Effector CD4-positive, alpha-beta T cell (primary cell): Measurements from ENCODE around the gene DNAJB6.

Experiments
- DNase-seq: peaks from one replicate; pipeline ENCODE4 v3.0.0-alpha.2; 2020

DNAJB6 gene

DNA sequence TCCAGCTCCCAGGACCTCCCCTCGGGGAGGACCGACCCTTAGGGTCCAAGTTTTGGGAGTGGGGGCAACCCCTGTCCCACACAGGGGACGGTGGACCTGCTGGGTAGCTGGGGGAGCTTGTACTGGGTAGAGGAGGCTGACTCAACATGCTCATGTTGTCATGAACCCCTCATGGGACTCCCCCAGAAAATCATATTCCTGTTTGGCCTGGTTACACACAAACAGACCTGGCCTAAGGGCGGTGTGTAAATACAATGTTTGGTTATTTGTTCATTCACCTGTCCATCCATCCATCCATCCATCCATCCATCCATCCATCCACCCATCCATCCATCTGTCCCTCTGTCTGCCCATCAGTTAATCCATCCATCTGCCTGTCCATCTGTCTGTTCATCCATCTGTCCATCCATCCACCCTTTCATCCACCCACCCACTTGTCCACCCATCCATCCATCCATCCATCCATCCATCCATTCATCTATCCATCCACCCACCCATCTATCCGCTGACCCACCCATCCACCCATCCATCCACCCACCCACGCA lies 92.9 kb downstream of the DNAJB6 start:
- DNase-seq, result no peak

DNA sequence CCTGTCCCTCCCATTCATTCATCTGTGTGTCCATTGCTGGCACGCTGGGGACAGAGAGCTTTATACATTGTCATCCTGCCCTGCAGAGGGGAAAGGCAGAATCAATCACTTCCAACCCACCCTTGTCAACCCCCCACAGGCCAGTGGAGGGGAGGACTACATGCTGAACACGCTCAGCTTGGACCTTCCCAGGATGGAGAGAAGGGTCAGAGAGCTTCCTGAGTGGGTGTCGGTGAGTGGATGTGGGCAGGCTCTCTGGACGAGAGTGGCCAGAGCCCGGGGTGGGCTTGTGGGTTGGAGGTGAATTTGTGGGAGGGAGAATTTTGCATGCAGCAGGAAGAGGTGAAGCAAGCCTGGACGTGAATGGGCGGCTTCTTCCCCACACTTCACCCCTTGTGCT lies 93.9 kb downstream of the DNAJB6 start:
- DNase-seq, result no peak

DNA sequence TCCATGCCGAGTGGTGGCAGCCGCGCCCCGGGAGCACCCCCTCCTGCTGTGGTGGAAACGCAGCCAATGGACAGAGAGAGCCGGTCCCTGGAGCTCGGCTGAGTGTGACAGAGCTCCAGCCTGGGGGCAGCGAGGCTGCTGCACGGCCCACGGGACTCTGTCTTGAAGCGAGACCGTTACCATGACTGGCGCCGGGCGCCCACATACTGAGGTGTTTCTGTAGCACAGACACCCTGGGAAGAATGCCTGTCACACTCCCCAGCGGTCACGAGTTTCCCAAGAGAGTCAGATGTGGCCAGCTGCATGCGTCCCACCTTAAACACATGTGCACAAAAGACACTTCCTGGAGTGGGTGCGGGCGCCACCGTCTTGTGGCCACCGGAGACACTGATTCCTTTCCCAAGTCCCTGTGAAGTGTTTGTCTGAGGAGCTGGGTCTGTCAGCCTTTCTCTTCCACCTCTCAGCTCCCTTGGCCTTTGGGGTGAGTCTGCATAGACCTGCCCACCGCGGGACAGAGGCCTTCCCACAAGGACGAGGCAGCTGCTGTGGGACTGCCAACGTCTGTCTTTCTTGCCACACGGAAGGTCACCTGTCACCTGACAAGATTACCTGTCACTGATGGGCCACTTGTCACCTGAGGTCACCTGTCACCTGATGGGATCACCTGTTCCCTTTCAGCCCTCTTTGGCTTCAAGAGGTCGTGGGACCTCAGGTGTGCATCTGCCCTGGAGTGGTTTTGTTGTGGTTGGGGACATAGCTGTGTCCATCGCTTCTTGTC lies 94.6 kb downstream of the DNAJB6 start:
- no peak for DNase-seq

DNA sequence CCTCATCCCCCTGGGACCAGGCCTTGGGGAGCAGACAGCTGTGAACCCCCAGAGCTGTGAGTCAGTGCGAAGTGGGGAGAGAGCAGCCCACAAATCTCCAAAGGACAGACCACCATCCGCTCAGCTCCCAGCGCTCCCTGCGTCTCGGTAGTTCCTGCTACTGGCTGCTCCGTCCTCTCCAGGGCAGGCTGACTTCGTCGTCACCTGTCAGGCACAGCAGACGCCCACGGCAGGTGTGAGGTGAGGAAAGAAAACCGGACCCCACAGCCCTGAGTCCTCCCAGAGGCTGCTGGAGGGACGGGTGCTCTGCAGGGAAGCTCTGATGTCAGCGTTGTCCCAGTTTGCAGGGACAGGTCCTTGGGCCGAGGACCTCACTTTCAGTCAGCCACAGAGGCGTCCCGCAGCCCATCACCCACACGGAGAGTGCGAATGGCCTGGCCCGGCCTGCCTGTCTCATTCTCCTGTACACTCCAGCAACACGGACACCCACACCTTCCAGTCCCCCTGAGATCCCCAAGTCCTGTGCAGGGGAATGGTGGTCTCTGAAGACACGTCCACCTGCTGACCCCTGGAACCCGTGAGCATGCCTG lies 95.2 kb downstream of the DNAJB6 start:
- DNase-seq, result no peak

DNA sequence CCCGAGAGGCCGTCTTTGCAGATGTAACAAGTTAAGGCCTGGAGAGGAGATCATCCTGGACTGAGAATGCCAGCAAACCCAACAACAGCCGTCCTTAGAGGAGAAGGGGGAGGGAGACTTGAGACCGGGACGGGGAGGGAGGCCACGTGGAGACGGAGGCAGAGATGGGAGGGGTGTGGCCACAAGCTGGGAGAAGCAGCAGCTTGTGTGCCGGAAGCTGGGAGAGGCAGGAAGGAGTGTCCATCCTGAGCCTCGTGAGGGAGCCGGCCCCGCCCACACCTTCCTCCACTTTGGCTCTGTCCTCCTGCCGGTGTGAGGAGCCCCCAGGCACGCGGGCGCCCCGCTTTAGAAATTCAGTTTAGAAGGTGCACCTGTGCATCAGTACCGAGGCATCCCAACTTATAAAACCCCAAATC lies 95.7 kb downstream of the DNAJB6 start:
- DNase-seq, result no peak

DNA sequence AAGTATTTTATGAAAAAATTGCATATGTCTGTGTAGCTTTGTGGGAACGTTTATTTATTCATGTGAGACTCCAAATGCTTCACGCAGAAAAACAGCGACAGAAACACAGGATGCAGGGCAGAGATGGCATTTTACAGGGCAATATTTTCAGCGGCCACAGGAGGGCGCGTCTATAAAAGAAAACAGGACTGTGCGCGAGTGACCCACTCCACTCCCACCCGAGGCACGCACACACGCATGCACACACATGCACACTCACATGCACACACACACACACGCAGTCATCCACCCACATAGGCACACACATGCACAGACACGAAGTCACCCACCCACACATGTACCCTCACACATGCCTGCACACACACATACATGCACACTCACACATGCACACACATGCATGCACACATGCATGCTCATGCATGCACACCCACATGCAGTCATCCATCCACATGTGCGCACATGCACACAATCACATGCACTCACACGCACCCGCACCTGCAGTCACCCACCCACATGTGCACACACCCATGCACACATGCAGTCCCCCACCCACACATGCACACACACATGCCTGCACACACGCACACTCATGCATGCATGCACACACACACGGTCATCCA lies 96.3 kb downstream of the DNAJB6 start:
- DNase-seq, result peak; percentile 41

DNA sequence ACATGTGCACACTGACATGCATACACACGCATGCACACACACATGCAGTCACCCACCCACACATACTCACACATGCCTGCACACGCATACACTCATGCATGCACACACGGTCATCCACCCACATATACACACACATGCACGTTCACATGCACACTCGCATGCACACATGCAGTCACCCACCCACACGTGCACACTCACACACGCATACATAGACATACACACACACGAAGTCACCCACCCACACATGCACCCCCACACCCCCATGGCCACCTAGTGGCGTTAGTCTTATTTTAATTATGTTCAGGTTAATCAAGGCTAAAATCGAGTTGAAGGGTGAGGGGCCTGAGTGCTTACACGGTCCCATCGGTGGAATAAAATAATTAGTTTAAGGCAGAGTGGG lies 96.8 kb downstream of the DNAJB6 start:
- DNase-seq, result no peak

DNA sequence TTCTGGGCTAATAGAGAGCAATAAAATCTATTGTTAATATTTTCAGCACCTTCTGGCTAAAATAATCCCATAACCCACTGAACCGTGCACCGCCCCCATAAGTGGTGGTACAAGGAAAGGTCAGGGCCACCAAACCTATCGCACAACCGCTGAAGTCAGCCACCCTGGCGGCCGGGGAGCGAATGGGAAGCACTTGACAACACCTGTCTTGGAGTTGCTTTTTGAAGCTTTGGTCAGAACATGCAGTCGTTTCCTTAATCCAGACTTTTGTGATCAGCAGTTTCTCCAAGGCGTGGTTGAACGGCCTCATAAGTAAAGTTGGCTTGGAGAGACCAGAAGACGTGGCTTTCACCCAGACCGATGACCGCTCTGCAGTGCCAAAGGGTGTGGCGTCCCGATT lies 97.4 kb downstream of the DNAJB6 start:
- DNase-seq, result no peak

DNA sequence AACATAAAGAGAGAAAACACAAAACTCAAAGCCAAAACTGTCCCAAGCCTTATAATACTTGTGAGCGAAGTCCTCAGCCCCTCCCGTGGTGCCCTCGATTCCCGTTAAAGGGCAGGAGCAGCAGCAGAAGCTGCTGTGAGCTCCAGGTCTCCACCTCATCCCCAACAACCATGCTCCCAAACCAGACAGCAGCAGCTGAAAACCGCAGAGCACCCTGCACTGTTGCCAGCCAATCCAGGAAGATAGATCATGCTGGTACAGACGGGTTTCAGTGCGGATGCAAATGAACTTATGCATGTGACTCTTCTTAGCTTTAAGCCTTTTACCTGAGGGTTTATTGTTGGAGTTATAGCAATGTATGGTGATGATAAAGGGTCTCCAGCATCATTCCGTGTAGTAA lies 97.9 kb downstream of the DNAJB6 start:
- DNase-seq, result no peak

DNA sequence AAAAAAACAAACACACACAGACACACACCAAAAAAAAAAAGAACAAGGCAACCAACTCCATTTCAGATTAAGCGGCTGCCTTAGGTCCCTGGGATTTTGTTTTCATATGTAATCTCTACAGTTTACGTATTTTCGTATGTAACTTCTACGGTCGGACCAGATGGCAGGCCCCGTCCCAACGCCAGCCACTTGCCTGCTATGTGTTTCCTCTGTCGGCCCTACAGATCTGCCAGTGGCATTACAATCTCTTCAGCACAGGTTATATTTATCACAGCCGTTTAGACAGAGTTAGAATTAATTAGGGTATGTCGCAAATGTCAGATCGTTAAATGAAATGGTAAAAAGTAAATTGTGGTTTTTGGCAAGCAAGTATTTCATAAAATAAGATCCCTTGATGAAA lies 99.3 kb downstream of the DNAJB6 start:
- no peak for DNase-seq

DNA sequence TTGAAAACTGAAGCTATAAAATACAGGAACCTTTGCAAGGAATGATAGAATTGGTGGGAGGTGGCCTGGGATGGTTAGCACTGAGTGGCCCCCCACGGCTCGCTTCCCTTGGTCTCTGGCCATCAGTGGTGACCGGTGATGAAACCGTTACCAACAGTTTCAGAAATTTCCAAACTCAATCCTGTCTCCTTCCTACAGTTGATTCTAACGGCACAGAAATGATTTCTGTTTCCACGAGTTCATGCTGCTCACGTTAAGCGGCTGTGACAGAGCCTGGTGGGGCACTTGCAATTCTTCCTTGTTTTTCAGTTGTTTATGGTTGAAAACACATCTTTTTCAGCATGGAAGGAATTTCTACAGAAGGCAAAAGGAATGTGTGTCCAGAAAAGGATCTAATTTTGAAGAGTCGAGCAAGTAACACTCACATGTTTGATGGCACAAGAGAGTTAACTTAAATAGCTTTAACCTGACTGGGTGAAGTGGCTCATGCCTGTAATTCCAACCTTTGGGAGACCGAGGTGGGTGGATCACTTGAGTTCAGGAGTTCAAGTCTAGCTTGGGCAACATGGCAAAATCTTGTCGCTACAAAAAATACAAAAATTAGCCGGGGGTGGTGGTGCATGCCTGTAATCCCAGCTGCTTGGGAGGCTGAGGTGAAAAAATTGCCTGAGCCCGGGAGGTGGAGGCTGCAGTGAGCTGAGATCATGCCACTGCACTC lies 100.1 kb downstream of the DNAJB6 start:
- DNase-seq, result no peak

DNA sequence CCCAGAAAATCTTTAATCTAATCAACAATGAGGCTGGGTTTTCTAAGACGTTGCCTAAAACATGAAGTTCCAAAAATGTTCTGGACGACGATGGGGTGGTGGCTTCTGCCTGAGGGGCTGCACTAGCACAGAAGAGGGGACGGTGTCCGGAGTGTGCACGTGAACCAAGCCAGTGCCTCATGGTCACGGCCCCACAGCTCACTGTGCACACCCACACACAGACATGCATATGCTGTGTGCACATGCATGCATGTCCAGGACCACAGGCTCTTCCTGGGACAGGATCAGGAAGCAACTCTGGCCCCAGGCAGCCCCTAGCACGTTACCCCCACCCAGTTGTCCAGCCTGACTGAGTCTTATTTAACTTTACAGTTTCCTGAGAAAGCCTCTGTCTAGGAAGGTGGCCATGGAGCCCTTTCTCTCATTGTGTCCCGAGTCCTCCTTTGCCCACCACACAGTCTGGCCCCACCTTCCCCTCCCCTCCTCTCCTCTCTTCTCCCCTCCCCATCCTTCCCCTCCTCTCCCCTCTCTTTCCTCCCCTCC lies 100.8 kb downstream of the DNAJB6 start:
- DNase-seq, result no peak

DNA sequence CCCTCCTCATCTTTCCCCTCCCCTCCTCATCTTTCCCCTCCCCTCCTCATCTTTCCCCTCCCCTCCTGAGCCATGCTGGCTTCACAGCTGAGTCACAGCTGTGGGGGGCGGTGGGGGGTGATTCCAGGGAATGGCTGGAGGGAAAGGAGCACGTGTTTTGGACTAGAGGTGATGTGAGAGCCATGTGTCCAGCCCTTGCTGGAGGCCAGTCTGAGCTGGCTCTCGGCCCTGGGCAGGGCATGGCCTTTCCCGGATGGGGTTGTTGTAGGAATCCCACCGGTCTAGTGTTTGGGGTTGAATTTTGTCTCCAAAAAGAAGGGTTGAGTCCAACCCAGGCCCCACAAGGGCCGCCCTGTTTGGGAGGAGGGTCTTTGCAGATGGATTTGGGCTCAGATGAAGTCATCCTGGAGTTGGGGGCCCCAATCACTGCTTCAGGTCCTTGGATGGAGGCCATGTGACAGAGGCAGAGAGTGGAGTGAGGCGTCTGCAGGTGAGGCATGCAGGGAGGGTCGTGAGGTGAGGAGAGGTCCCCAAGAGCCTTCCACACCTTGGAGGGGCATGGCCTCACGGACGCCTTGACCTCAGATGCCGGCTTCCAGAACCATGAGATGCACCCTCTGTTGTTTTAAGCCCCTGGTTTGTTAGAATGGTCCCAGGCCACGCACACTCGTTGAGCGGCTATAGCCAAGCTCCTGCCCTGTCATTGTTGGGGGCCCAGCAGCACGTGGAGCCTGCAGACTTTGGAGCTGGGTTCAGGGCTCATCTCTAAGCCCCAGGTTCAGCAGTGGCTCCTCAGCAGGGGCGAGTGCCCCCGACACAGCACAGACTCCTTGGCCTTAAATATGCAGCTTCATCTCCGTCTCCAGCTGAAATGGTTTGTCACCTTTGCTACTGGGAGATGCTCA lies 101.6 kb downstream of the DNAJB6 start:
- no peak for DNase-seq

DNA sequence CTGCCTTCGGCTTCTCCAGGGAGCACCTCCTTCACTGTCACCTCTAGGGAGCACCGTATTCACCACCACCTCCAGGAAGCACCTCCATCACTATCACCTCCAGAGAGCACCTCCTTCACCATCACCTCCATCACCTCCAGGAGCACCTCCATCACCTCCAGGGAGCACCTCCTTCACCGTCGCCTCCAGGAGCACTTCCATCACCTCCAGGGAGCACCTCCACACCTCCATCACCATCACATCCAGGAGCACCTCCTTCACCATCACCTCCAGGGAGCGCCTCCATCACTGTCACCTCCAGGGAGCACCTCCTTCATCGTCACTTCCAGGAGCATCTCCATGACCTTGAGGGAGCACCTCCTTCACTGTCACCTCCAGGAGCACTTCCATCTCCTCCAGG lies 102.3 kb downstream of the DNAJB6 start:
- no peak for DNase-seq

DNA sequence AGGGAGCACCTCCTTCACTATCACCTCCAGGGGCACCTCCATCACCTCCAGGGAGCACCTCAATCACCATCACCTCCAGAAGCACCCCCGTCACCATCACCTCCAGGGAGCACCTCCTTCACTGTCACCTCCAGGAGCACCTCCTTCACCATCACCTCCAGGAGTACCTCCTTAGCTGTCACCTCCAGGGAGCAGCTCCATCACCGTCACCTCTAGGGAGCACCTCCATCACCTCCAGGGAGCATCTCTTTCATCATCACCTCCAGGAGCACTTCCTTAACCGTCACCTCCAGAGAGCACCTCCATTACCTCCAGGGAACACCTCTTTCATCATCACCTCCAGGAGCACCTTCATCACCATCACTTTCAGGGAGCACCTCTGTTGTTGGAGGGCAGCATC lies 103.0 kb downstream of the DNAJB6 start:
- DNase-seq, result no peak

DNA sequence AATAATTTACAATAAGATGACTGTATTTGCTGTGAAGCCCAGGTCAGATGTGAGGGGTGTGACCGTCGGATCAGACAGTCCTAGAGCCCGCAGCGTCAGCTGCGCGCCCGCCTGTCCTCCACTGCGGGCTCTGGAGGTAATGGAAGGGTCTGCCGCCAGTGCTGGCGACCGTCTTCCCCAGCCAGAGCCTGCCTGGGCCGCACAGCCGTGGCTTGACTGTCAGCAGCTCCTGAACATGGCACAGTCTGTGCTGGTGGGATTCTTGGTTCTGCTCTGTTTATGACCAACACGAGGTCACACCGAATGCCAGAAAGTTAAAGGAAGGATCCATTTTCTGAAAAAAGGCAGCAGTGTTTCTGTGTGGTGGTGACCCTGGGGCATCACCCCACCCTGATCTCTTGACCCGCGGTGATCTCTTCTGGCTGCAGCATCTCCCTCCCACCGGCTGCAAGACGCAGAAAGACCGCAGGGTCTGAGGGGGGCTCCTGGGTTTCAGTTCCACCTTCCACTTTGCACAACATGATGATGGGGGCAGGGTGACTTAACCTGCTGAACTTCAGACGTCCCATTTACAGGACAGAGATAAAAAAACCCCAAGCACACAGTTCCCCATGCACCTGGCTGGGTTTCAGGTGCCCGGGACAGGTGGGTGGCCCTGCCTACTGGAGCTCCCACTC lies 103.7 kb downstream of the DNAJB6 start:
- DNase-seq, result no peak

DNA sequence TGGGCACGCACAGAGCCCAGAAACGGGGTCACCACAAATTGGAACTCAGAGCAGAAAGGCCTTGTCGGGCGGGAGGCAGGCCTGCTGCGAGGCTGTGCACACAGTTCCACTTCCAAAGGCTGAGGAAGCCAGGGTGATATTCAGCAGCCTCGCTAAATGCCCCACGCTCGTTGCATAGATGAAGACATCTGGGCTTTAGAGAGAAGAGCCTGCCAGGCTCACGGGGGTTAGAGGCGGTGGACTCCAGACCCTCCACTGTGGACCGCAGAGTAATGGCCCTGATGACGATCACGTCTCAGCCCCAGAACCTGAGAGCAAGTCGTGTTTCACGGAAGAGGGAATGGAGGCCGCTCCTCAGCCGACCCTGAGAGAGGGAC lies 104.2 kb downstream of the DNAJB6 start:
- DNase-seq, result no peak

DNA sequence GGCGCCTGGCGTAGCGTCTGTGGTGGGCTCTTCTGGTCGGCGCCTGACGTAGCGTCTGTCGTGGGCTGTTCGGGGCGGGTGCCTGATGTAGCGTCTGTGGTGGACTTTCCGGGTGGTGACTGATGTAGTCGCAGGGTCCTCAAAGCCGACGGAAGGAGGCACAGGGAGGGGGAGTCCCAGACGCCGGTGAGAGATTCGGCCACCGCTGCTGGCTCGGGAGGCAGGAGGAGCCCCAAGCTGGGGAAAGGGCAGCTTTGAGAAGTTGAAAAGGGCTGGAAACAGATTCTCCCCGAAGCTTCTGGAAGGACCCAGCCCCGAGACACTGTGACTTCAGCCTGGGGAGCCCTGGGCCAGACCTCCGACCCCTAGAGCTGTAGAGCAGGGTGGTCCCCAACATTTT lies 105.7 kb downstream of the DNAJB6 start:
- no peak for DNase-seq

DNA sequence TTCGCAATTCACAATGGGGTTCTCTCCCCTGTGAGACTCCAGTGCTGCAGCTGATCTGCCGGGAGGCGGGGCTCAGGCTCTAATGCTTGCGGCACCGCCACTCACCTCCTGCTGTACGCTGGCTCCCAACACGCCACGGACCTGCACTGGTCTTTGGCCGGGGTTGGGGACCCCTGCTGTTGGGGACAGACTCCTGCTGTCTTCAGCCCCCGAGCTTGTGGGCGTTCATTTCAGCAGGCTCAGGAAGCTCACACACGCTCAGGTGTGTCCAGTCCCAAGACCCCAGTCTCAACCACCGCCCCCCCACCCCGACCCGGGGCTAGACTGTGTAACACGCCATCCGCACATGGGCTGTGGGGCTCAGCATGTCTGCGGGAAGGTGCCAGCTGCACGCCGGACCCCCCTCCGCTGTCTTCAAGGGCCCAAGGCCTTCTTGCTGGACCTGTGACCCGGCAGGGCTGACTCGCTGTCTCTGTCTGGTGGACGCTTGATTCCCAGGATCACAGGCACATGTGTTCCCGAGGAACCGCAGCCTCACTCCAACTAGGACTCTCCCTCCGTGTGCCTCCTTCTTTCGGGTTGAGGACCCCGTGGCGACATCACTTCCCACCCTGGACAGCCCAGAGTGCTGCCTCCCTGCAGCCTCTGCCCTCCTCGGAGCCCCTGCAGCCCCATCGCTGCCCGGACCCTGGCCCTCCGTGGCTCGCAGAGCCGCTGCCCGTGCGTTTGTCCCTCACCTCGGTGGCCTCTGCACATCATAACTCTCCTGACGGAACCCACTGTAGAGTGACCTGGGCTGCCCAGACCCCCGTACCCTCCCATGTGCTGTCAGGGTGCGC lies 106.4 kb downstream of the DNAJB6 start:
- no peak for DNase-seq
